HepG2 (cell line): ENCODE data around the gene SYCE1L.

Experiments
- BRD4 ChIP-seq: sonication (generic); formaldehyde crosslinking; IDR thresholded peaks from 2 replicates; pipeline ENCODE4 v1.4.0; 2020; ENCODE audit warnings: missing genetic modification reagents
- MTA3 ChIP-seq: sonication (generic); formaldehyde crosslinking; IDR thresholded peaks from 2 replicates; pipeline ENCODE4 v1.4.0; 2020; ENCODE audit warnings: missing genetic modification reagents
- RAD51 ChIP-seq: fragments of 450-650 bp; IDR thresholded peaks from 2 replicates; pipeline ENCODE4 v1.6.1; 2016; ENCODE audit warnings: borderline replicate concordance
- RNF2 ChIP-seq: fragments of 450-650 bp; conservative IDR thresholded peaks from 2 replicates; pipeline ENCODE4 v1.6.1; 2016; ENCODE audit warnings: low read depth
- SRSF9 ChIP-seq: fragments of 200-400 bp; formaldehyde crosslinking; IDR thresholded peaks from 2 replicates; pipeline ENCODE4 v1.6.1; 2018; ENCODE audit warnings: borderline replicate concordance, mild to moderate bottlenecking, low read depth, low read length; ENCODE audit not compliant: insufficient read depth, poor library complexity, severe bottlenecking
- ZBTB1 ChIP-seq: sonication (generic); formaldehyde crosslinking; IDR thresholded peaks from 2 replicates; pipeline ENCODE4 v1.4.0; 2020; ENCODE audit warnings: missing genetic modification reagents, borderline replicate concordance
- ZNF431 ChIP-seq: sonication (generic); formaldehyde crosslinking; IDR thresholded peaks from 2 replicates; pipeline ENCODE4 v1.9.0; 2022; ENCODE audit warnings: missing genetic modification reagents, low read depth, mild to moderate bottlenecking, borderline replicate concordance
- ZNF850 ChIP-seq: sonication (generic); formaldehyde crosslinking; conservative IDR thresholded peaks from 2 replicates; pipeline ENCODE4 v1.9.0; 2021; ENCODE audit warnings: mild to moderate bottlenecking, missing genetic modification reagents

GRCh38 chr16:77169650-77170236 lies 29.5 kb upstream of the SYCE1L start:
- TF ChIP-seq MTA3 (no peak), SRSF9 (no peak), ZBTB1 (CRISPR knock-in tag) (no peak), RAD51 (no peak), BRD4 (CRISPR knock-in tag) (no peak), ZNF850 (CRISPR knock-in tag) (no peak), RNF2 (no peak), ZNF431 (no peak)
